ENCODE data around the gene ZNF800. TPM values are rescaled to one million over a fixed set of nuclear protein-coding genes. Genes with fewer than 3 reads are reported as not detected.

ZNF800 gene
- total and polyA plus RNA-seq, 2 donors (not counting 1 experiment from before 2014, with no cell fraction given), result 22.6 to 62.9 TPM

DNA sequence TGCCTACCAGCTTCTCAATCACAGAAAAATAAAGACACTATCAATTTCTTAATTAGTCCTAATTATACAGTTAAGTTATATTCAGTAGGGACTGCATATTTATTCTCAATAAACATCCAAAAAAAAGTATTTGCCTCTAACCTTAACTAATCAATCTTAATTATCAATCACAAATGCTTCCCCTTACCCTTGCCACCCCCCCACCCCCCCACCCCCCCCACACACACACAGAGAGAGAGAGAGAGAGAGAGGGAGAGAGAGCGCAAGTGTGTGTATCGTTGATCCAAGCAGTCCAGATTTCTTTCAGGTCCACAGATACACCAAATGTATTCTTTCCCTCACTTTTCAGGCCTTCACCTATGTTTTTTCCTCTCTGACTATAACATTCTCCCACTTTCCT lies 12.9 kb downstream of the ZNF800 start:
- CTCF ChIA-PET, result interaction anchor here (2.0 kb wide), 1 partner anchor 68 kb away, joined by 8 read pairs; no protein-coding TSS in a partner anchor
- no peak for ATAC-seq (ENCODE audit: low read depth)
- Mint-ChIP-seq H3K4me3 (no peak overlapping the region), H3K27ac (no peak overlapping the region), H3K27me3 (no peaks in the 10 kb centered on the region), H3K9me3 (ENCODE audit: insufficient read depth) (no peaks in the 10 kb centered on the region), H3K4me1 (peaks cover 49% of the 10 kb centered on the region)
- intact Hi-C loops (cut with micrococcal nuclease), result loop anchor here (2.0 kb wide), 1 partner anchor 13 kb away; the partner anchor contains the start of gene ZNF800
- no CpG with 5 or more reads among the region's 2 CpGs for WGBS (ENCODE audit: insufficient coverage)
- no peak overlapping the region for H3K4me3 ChIP-seq (ENCODE audit: control extremely low read depth in 1 of 5, extremely low read depth in 1 of 5, insufficient read depth in 1 of 5, low read depth in 2 of 5, low read length in 4 of 5)
- H4K20me1 ChIP-seq (ENCODE audit: control insufficient read depth, insufficient read depth, low read length, poor library complexity, severe bottlenecking), result peaks cover 50% of the 10 kb centered on the region
- H3K27me3 ChIP-seq (replicated peaks in 1 of 4; ENCODE audit: control extremely low read depth in 1 of 4, control insufficient read depth in 3 of 4, insufficient read depth in 4 of 4, low read length in 3 of 4), result no peaks in the 10 kb centered on the region
- H2AFZ ChIP-seq (ENCODE audit: insufficient read depth, low read depth, low read length, poor library complexity, severe bottlenecking), result no peak overlapping the region
- no peak overlapping the region for H3K9ac ChIP-seq (ENCODE audit: low read length)
- peaks cover 9 to 31% of the 10 kb centered on the region in 2 donors for H3K4me1 ChIP-seq (ENCODE audit: control insufficient read depth in 2 of 2, insufficient read depth in 2 of 2, low read length in 2 of 2)
- no peaks in the 10 kb centered on the region for H3K9me3 ChIP-seq (ENCODE audit: control extremely low read depth in 1 of 3, control insufficient read depth in 2 of 3, insufficient read depth in 1 of 3, low read length in 2 of 3)
- H3K4me2 ChIP-seq (replicated peaks; ENCODE audit: low read depth, low read length, poor library complexity, severe bottlenecking), result no peak overlapping the region
- no peak overlapping the region for H3K27ac ChIP-seq (ENCODE audit: low read length in 2 of 2)
- H3K79me2 ChIP-seq (ENCODE audit: control insufficient read depth, insufficient read depth, low read length), result peaks cover 48% of the 10 kb centered on the region
- DNase-seq, result no peak
- H3K36me3 ChIP-seq (replicated peaks in 1 of 2; ENCODE audit: control extremely low read depth in 1 of 2, control insufficient read depth in 1 of 2, extremely low read depth in 1 of 2, insufficient read depth in 2 of 2, low read length in 1 of 2), result peaks cover 2 to 21% of the 10 kb centered on the region in 2 experiments
- no peak for TF ChIP-seq EZH2 (IDR thresholded peaks at IDR 0.05; ENCODE audit: borderline replicate concordance, insufficient read depth, low read depth, low read length, poor library complexity, severe bottlenecking)
- TF ChIP-seq, protein P1, sequence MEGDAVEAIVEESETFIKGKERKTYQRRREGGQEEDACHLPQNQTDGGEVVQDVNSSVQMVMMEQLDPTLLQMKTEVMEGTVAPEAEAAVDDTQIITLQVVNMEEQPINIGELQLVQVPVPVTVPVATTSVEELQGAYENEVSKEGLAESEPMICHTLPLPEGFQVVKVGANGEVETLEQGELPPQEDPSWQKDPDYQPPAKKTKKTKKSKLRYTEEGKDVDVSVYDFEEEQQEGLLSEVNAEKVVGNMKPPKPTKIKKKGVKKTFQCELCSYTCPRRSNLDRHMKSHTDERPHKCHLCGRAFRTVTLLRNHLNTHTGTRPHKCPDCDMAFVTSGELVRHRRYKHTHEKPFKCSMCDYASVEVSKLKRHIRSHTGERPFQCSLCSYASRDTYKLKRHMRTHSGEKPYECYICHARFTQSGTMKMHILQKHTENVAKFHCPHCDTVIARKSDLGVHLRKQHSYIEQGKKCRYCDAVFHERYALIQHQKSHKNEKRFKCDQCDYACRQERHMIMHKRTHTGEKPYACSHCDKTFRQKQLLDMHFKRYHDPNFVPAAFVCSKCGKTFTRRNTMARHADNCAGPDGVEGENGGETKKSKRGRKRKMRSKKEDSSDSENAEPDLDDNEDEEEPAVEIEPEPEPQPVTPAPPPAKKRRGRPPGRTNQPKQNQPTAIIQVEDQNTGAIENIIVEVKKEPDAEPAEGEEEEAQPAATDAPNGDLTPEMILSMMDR (IDR thresholded peaks at IDR 0.05), result no peak
- POLR2A ChIA-PET, result no interaction called here

DNA sequence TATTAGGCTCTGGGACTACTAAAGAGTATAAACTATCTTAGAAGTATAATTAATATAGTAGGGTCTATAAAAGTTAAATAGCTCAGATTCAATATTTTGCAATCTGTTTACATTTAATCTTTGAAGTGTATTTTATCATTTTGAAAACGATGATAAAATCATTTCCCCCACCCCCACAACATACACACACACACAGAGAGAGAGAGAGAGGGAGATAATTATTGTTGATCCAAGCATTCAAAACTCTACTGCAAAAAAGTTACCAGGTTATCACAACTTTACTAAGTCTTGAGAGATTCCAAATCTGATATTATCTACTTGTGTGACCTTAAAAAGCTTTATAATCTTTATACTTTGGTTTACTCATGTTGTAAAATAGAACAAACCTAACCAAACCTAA lies 14.0 kb downstream of the ZNF800 start:
- H3K36me3 ChIP-seq (replicated peaks in 1 of 2; ENCODE audit: control extremely low read depth in 1 of 2, control insufficient read depth in 1 of 2, extremely low read depth in 1 of 2, insufficient read depth in 2 of 2, low read length in 1 of 2), result peaks cover 2 to 31% of the 10 kb centered on the region in 2 experiments
- peaks cover 51% of the 10 kb centered on the region for H3K4me1 Mint-ChIP-seq
- H3K4me1 ChIP-seq (ENCODE audit: control insufficient read depth in 2 of 2, insufficient read depth in 2 of 2, low read length in 2 of 2), result peaks cover 9 to 30% of the 10 kb centered on the region in 2 donors

More for the DNA sequence above, 14.0 kb downstream of the ZNF800 start:
- no peak overlapping the region for H3K4me3 Mint-ChIP-seq
- Histone ChIP-seq H3K27me3 (replicated peaks in 1 of 4; ENCODE audit: control extremely low read depth in 1 of 4, control insufficient read depth in 3 of 4, insufficient read depth in 4 of 4, low read length in 3 of 4) (no peaks in the 10 kb centered on the region), H3K79me2 (ENCODE audit: control insufficient read depth, insufficient read depth, low read length) (peaks cover 37% of the 10 kb centered on the region), H3K27ac (ENCODE audit: low read length in 2 of 2) (peak overlapping the region in 1 of 2 donors; percentile 14), H3K4me2 (replicated peaks; ENCODE audit: low read depth, low read length, poor library complexity, severe bottlenecking) (no peak overlapping the region), H4K20me1 (ENCODE audit: control insufficient read depth, insufficient read depth, low read length, poor library complexity, severe bottlenecking) (peaks cover 47% of the 10 kb centered on the region), H3K9me3 (ENCODE audit: control extremely low read depth in 1 of 3, control insufficient read depth in 2 of 3, insufficient read depth in 1 of 3, low read length in 2 of 3) (no peaks in the 10 kb centered on the region), H3K4me3 (ENCODE audit: control extremely low read depth in 1 of 5, extremely low read depth in 1 of 5, insufficient read depth in 1 of 5, low read depth in 2 of 5, low read length in 4 of 5) (no peak overlapping the region), H2AFZ (ENCODE audit: insufficient read depth, low read depth, low read length, poor library complexity, severe bottlenecking) (no peak overlapping the region), H3K9ac (ENCODE audit: low read length) (no peak overlapping the region)
- TF ChIP-seq, protein P1 (IDR thresholded peaks at IDR 0.05), result no peak
- intact Hi-C loops (cut with micrococcal nuclease), result loop anchor here (2.0 kb wide), 1 partner anchor 14 kb away; the partner anchor contains the start of gene ZNF800
- POLR2A ChIA-PET, result no interaction called here
- H3K9me3 Mint-ChIP-seq (ENCODE audit: insufficient read depth), result no peaks in the 10 kb centered on the region
- no peak overlapping the region for H3K27ac Mint-ChIP-seq
- no peaks in the 10 kb centered on the region for H3K27me3 Mint-ChIP-seq
- CTCF ChIA-PET, result interaction anchor here (1.5 kb wide), 1 partner anchor 69 kb away, joined by 8 read pairs; no protein-coding TSS in a partner anchor
- WGBS (ENCODE audit: insufficient coverage), result no CpG with 5 or more reads among the region's 1 CpG
- DNase-seq (no peak), ATAC-seq (ENCODE audit: low read depth) (no peak)

Data from B cell (primary cell).